DND-41 (cell line): ENCODE data around the gene CYP11A1.

Experiments used
- ATAC-seq: fragments of 200-7000 bp; cut with Tn5 transposase; 3 replicates; pipeline ENCODE4 v1.9.1; 2021; ENCODE audit warnings: low read depth; ENCODE audit not compliant: insufficient read depth
- DNase-seq: peaks from one replicate; pipeline ENCODE4 v3.0.0-alpha.2; 2020
- H2AFZ ChIP-seq: 2 replicates; pipeline ENCODE4 v1.6.0; 2012; ENCODE audit warnings: low read depth, low read length
- H3K27ac ChIP-seq: 2 replicates; pipeline ENCODE4 v1.5.1; 2012; ENCODE audit warnings: low read length, inconsistent platforms
- H3K27me3 ChIP-seq: fragments of 200-600 bp; sonication (generic); 2 replicates; pipeline ENCODE4 v1.6.0; 2012; ENCODE audit warnings: low read length, mild to moderate bottlenecking, inconsistent platforms; ENCODE audit not compliant: insufficient read depth, poor library complexity
- H3K36me3 ChIP-seq: 2 replicates; pipeline ENCODE4 v1.5.1; 2012; ENCODE audit warnings: low read length, inconsistent platforms; ENCODE audit not compliant: insufficient read depth
- H3K4me1 ChIP-seq: 2 replicates; pipeline ENCODE4 v1.5.1; 2012; ENCODE audit warnings: mild to moderate bottlenecking, low read length; ENCODE audit not compliant: insufficient read depth
- H3K4me2 ChIP-seq: 2 replicates; pipeline ENCODE4 v1.6.0; 2012; ENCODE audit warnings: mild to moderate bottlenecking, moderate library complexity, low read length, inconsistent platforms; ENCODE audit not compliant: insufficient read depth
- H3K4me3 ChIP-seq, 2 experiments: fragments of 200-600 bp in 1 of 2; shearing (Covaris generic) in 1 of 2; 2 replicates each; pipeline ENCODE4 v1.5.1; 2012 to 2016; ENCODE audit warnings: inconsistent platforms in 2 of 2, low read length in 2 of 2, mild to moderate bottlenecking in 2 of 2, low read depth in 1 of 2, moderate library complexity in 1 of 2
- H3K79me2 ChIP-seq: 2 replicates; pipeline ENCODE4 v1.6.0; 2012; ENCODE audit warnings: low read length, inconsistent platforms; ENCODE audit not compliant: insufficient read depth
- H3K9ac ChIP-seq: 2 replicates; pipeline ENCODE4 v1.6.0; 2012; ENCODE audit warnings: low read depth, mild to moderate bottlenecking, inconsistent platforms, low read length, moderate library complexity
- H3K9me3 ChIP-seq: 2 replicates; pipeline ENCODE4 v1.5.1; 2012; ENCODE audit warnings: low read length, moderate library complexity, mild to moderate bottlenecking, inconsistent platforms; ENCODE audit not compliant: insufficient read depth, severe bottlenecking
- H4K20me1 ChIP-seq: 2 replicates; pipeline ENCODE4 v1.6.0; 2012; ENCODE audit warnings: low read length; ENCODE audit not compliant: insufficient read depth
- EZH2 ChIP-seq: IDR thresholded peaks from 3 replicates; pipeline ENCODE4 v1.6.1; 2012; ENCODE audit warnings: borderline replicate concordance, low read depth, mild to moderate bottlenecking, moderate library complexity, low read length, inconsistent platforms; ENCODE audit not compliant: severe bottlenecking
- TF ChIP-seq, protein P1 (sequence below): IDR thresholded peaks from 2 replicates; pipeline ENCODE4 v1.5.1; 2012; ENCODE audit warnings: borderline replicate concordance, low read length, moderate library complexity, mild to moderate bottlenecking; ENCODE audit not compliant: poor library complexity, severe bottlenecking; ENCODE audit errors: extremely low read depth

The CYP11A1 gene

DNA sequence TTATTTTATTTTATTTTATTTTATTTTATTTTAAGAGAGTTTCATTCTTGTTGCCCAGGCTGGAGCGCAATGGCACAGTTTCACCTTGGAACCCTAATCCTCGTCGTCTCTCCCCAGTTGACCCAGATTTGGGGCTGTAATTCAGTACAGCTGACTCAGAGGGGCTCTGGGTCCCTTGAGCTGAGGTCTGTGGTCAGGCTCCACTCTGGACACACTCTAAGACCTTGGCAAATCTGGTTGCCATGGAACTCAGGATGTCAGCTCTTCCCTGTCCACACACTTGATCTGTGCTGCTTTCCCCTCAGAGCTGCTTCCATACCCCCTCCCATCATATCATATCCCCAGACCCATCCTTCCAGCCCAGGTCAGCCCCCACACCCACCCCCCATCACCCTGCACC, 675 bp upstream of the CYP11A1 start:
- Histone ChIP-seq H3K79me2 (no peaks in the 10 kb centered on the region), H3K27me3 (peaks cover 21% of the 10 kb centered on the region), H3K4me1 (peaks cover under 1% of the 10 kb centered on the region; the same call in 1 of the 2 replicates), H3K4me2 (no peak overlapping the region), H3K27ac (no peak overlapping the region), H2AFZ (no peak overlapping the region), H3K36me3 (no peaks in the 10 kb centered on the region), H3K4me3 (no peak overlapping the region), H3K9ac (no peak overlapping the region), H3K9me3 (no peaks in the 10 kb centered on the region), H4K20me1 (no peaks in the 10 kb centered on the region)
- ATAC-seq (no peak), DNase-seq (no peak)
- TF ChIP-seq EZH2, result no peak
- TF ChIP-seq, protein P1, sequence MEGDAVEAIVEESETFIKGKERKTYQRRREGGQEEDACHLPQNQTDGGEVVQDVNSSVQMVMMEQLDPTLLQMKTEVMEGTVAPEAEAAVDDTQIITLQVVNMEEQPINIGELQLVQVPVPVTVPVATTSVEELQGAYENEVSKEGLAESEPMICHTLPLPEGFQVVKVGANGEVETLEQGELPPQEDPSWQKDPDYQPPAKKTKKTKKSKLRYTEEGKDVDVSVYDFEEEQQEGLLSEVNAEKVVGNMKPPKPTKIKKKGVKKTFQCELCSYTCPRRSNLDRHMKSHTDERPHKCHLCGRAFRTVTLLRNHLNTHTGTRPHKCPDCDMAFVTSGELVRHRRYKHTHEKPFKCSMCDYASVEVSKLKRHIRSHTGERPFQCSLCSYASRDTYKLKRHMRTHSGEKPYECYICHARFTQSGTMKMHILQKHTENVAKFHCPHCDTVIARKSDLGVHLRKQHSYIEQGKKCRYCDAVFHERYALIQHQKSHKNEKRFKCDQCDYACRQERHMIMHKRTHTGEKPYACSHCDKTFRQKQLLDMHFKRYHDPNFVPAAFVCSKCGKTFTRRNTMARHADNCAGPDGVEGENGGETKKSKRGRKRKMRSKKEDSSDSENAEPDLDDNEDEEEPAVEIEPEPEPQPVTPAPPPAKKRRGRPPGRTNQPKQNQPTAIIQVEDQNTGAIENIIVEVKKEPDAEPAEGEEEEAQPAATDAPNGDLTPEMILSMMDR, result no peak

- Histone ChIP-seq H3K27ac (no peak overlapping the region), H3K9me3 (no peaks in the 10 kb centered on the region), H3K79me2 (no peaks in the 10 kb centered on the region), H3K36me3 (no peaks in the 10 kb centered on the region), H3K27me3 (peaks cover 13% of the 10 kb centered on the region), H3K9ac (no peak overlapping the region), H3K4me2 (no peak overlapping the region), H3K4me1 (no peaks in the 10 kb centered on the region), H4K20me1 (no peaks in the 10 kb centered on the region), H2AFZ (no peak overlapping the region), H3K4me3 (no peak overlapping the region)
- no peak for DNase-seq
- no peak for ATAC-seq
- TF ChIP-seq EZH2, result no peak
- TF ChIP-seq, protein P1, result no peak
Measured at GRCh38 chr15:74365598-74366445, 1.6 kb downstream of the CYP11A1 start.

DNA sequence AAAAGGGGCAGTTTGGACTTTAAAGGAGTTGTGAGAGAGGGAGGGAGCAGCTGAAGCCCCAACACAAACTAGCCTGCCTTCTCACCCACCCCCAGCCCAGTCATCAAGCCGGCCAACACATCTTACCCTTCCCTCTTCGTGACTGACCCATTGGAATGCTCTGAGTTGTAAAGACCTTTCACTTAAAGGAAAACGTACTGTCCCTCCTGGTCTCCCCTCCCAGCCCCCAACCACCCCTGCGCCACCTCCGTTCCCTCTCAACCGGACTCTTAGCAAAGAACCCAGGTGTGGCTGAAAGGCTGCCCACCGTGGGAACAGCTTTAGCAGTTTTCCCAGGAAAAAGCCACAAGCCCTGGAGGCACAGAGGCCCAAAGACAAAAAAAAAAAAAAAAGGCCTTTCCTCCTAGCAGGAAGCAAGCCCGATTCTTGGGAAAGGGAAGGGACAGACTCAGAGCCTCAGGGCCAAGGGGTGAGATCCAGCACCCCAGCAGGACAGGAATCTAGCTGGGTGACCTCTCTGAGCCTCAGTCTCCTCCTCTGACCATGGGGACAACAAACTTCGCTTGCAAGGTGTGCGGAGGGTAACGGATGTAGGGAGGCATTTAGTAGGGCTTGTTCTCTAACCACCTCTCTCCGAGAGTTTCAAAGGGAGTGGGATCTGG, 2.4 kb downstream of the CYP11A1 start:
- H2AFZ ChIP-seq, result no peak overlapping the region
- TF ChIP-seq, protein P1, result no peak
- TF ChIP-seq EZH2, result no peak

More for the DNA sequence above, 2.4 kb downstream of the CYP11A1 start:
- H3K9ac ChIP-seq, result no peak overlapping the region
- no peaks in the 10 kb centered on the region for H4K20me1 ChIP-seq
- peaks cover 6% of the 10 kb centered on the region for H3K27me3 ChIP-seq
- H3K9me3 ChIP-seq, result no peaks in the 10 kb centered on the region
- H3K4me3 ChIP-seq, result no peak overlapping the region
- H3K36me3 ChIP-seq, result no peaks in the 10 kb centered on the region
- H3K4me2 ChIP-seq, result no peak overlapping the region
- H3K79me2 ChIP-seq, result no peaks in the 10 kb centered on the region
- H3K4me1 ChIP-seq, result no peaks in the 10 kb centered on the region
- ATAC-seq (no peak), DNase-seq (no peak)
- H3K27ac ChIP-seq, result no peak overlapping the region
